CD4-positive, alpha-beta T cell (primary cell): ENCODE measurements around the gene NXPH4. TPM values are rescaled to one million over a fixed set of nuclear protein-coding genes. Genes with fewer than 3 reads are reported as not detected.

Experiments
- ATAC-seq: fragments of 200-7000 bp; cut with Tn5 transposase; one replicate; pipeline ENCODE4 v1.10.0; 2022; ENCODE audit warnings: mild to moderate bottlenecking; ENCODE audit not compliant: poor library complexity
- CTCF ChIA-PET: fragments of 350-600 bp; sonication (Branson Sonifier 250); formaldehyde crosslinking; loops from one replicate; lab custom pipeline; 2021; ENCODE audit warnings: antibody characterized with exemption, inconsistent platforms; lab: Charles Lee
- POLR2A ChIA-PET: fragments of 350-600 bp; sonication (Branson Sonifier 250); formaldehyde crosslinking; loops from one replicate; lab custom pipeline; 2021; ENCODE audit warnings: antibody characterized with exemption, inconsistent platforms; lab: Charles Lee
- DNase-seq, 14 experiments: peaks; one replicate each; pipeline ENCODE4 v3.0.0-alpha.2; 2013 to 2020; ENCODE audit warnings: mixed read lengths in 2 of 14
- H3K27ac ChIP-seq, 2 donors: one replicate each; pipeline versions ENCODE4 v1.5.1 to v1.7.0; 2013; ENCODE audit warnings: low read length in 2 of 2, low read depth in 1 of 2, mild to moderate bottlenecking in 1 of 2
- H3K27me3 ChIP-seq, 2 experiments: 1 replicate in 1 of 2; 2 replicates in 1 of 2; pipeline versions ENCODE4 v1.6.1 to v1.7.0; 2013; ENCODE audit warnings: low read length in 2 of 2, control low read depth in 1 of 2, mild to moderate bottlenecking in 1 of 2, moderate library complexity in 1 of 2; ENCODE audit not compliant: insufficient read depth in 2 of 2, control insufficient read depth in 1 of 2
- H3K36me3 ChIP-seq: one replicate; pipeline ENCODE4 v1.6.1; 2013; ENCODE audit warnings: low read length, control low read depth; ENCODE audit not compliant: insufficient read depth
- H3K4me1 ChIP-seq: one replicate; pipeline ENCODE4 v1.6.1; 2013; ENCODE audit warnings: low read length, control low read depth; ENCODE audit not compliant: insufficient read depth
- H3K4me3 ChIP-seq: one replicate; pipeline ENCODE4 v1.5.1; 2013; ENCODE audit warnings: mild to moderate bottlenecking, low read length, moderate library complexity
- H3K9me3 ChIP-seq, 2 experiments: 1 replicate in 1 of 2; 2 replicates in 1 of 2; pipeline versions ENCODE4 v1.6.1 to v1.7.0; 2013; ENCODE audit warnings: low read length in 2 of 2, mild to moderate bottlenecking in 2 of 2, control low read depth in 1 of 2, moderate library complexity in 1 of 2; ENCODE audit not compliant: control insufficient read depth in 1 of 2, insufficient read depth in 1 of 2
- H3K27ac Mint-ChIP-seq: one replicate; pipeline ENCODE4 v1.8.0; 2020; ENCODE audit warnings: mixed read lengths
- H3K27me3 Mint-ChIP-seq: one replicate; pipeline ENCODE4 v1.8.0; 2021; ENCODE audit warnings: mixed read lengths
- H3K36me3 Mint-ChIP-seq: one replicate; pipeline ENCODE4 v1.8.0; 2021; ENCODE audit warnings: low read depth, mixed read lengths
- H3K4me1 Mint-ChIP-seq: one replicate; pipeline ENCODE4 v1.8.0; 2021; ENCODE audit warnings: low read depth, mixed read lengths
- H3K4me3 Mint-ChIP-seq: one replicate; pipeline ENCODE4 v1.8.0; 2020; ENCODE audit warnings: mild to moderate bottlenecking, mixed read lengths
- H3K9me3 Mint-ChIP-seq: one replicate; pipeline ENCODE4 v1.8.0; 2020; ENCODE audit warnings: mixed read lengths
- intact Hi-C, 2 experiments: fragments of 100-400 bp; cut with DNase I in 1 of 2; cut with micrococcal nuclease in 1 of 2; formaldehyde crosslinking; loops; one replicate each; pipeline versions ENCODE4 v1.15.1 to v1.9.0; 2023 to 2025; cut with DNase I, micrococcal nuclease
- total RNA-seq, 174 experiments: library from RNA in 2 of 174; stranded (reverse) in 2 of 174; gene quantifications; one replicate each; pipeline ENCODE4 v1.2.3 and lab custom pipeline; 2021 to 2026
- TF ChIP-seq, protein P1 (sequence below): fragments of 200-600 bp; IDR thresholded peaks from one replicate; pipeline ENCODE4 v1.8.0; 2022; ENCODE audit warnings: antibody characterized with exemption, mild to moderate bottlenecking

The NXPH4 gene
- total RNA-seq, 2 experiments from 2014 or later, result not detected

DNA sequence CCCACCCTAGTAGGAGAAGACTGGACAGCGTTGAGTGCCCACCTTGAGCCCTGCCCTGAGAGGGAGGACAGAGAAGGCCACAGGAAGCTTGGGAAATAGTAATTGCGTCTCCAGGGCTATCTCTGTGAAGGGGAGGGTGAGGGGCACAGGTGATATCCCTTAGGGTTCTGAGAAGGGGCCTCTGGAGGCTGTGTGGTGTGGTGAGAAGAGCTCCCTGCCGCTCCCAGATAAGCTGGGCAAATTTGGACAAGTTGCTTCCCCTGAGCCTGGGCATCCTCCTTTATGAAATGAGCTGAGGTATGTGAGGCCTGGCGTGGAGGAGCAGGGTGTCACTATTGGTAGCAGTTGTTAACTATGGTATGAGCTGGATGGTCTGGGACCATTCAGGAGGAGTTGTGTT is 45.7 kb upstream of the NXPH4 start:
- H3K9me3 Mint-ChIP-seq, result no peaks in the 10 kb centered on the region
- no peaks in the 10 kb centered on the region for H3K27me3 Mint-ChIP-seq
- intact Hi-C loops, result no loop called here
- H3K9me3 ChIP-seq, result no peaks in the 10 kb centered on the region
- DNase-seq (no peak), ATAC-seq (no peak)
- H3K27ac ChIP-seq, result no peak overlapping the region
- no peaks in the 10 kb centered on the region for H3K27me3 ChIP-seq
- POLR2A ChIA-PET, result no interaction called here
- CTCF ChIA-PET, result no interaction called here
- H3K4me1 ChIP-seq, result no peaks in the 10 kb centered on the region
- H3K27ac Mint-ChIP-seq, result no peak overlapping the region
- no peak overlapping the region for H3K4me3 Mint-ChIP-seq
- TF ChIP-seq, protein P1, sequence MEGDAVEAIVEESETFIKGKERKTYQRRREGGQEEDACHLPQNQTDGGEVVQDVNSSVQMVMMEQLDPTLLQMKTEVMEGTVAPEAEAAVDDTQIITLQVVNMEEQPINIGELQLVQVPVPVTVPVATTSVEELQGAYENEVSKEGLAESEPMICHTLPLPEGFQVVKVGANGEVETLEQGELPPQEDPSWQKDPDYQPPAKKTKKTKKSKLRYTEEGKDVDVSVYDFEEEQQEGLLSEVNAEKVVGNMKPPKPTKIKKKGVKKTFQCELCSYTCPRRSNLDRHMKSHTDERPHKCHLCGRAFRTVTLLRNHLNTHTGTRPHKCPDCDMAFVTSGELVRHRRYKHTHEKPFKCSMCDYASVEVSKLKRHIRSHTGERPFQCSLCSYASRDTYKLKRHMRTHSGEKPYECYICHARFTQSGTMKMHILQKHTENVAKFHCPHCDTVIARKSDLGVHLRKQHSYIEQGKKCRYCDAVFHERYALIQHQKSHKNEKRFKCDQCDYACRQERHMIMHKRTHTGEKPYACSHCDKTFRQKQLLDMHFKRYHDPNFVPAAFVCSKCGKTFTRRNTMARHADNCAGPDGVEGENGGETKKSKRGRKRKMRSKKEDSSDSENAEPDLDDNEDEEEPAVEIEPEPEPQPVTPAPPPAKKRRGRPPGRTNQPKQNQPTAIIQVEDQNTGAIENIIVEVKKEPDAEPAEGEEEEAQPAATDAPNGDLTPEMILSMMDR, result no peak
- H3K36me3 ChIP-seq, result no peaks in the 10 kb centered on the region
- no peaks in the 10 kb centered on the region for H3K36me3 Mint-ChIP-seq
- H3K4me3 ChIP-seq, result no peak overlapping the region
- no peaks in the 10 kb centered on the region for H3K4me1 Mint-ChIP-seq

DNA sequence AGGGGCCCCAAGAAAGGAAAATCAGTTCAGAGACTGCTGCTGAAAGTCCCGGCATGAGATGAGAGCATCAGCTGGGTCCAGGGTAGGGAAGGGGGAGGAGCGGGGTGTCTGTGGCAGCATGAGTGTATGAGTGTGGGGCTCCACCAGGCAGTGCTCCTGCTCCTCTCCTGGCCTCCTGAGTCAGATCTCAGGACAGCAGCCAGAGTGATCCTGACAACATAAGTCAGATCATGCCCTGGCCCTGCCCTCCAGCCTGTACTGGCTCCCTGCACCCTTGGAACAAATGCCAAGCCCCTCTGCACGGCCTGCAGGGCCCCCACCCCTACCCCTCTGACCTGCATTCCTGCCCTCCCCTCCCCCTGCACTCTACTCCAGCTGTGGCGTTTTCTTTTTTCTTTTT is 44.9 kb upstream of the NXPH4 start:
- POLR2A ChIA-PET, result no interaction called here
- no peaks in the 10 kb centered on the region for H3K27me3 ChIP-seq
- Mint-ChIP-seq H3K27me3 (no peaks in the 10 kb centered on the region), H3K36me3 (no peaks in the 10 kb centered on the region), H3K9me3 (no peaks in the 10 kb centered on the region), H3K4me3 (no peak overlapping the region), H3K4me1 (no peaks in the 10 kb centered on the region), H3K27ac (no peak overlapping the region)
- CTCF ChIA-PET, result no interaction called here
- TF ChIP-seq, protein P1, result no peak
- intact Hi-C loops, result loop anchor here in 1 of 2 experiments (2.0 kb wide), 1 partner anchor 47 kb away; no protein-coding TSS in a partner anchor
- H3K36me3 ChIP-seq, result no peaks in the 10 kb centered on the region
- no peak overlapping the region for H3K27ac ChIP-seq
- no peaks in the 10 kb centered on the region for H3K9me3 ChIP-seq
- ATAC-seq (no peak), DNase-seq (no peak)
- no peaks in the 10 kb centered on the region for H3K4me1 ChIP-seq
- no peak overlapping the region for H3K4me3 ChIP-seq

DNA sequence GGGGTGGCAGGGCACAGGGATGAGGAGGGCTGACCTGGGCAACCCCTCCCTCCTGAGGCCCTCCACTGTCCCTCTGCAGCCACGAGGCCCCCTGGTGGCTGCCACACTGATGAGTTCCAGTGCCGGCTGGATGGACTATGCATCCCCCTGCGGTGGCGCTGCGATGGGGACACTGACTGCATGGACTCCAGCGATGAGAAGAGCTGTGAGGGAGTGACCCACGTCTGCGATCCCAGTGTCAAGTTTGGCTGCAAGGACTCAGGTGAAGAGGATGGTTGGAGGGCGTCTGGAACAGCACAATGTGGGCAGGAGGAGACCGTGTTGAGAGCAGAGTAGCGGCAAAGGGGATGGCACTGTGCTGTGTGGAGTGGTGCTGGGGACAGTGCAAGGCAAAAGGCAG is 43.5 kb upstream of the NXPH4 start:
- no peaks in the 10 kb centered on the region for H3K4me1 Mint-ChIP-seq
- no peaks in the 10 kb centered on the region for H3K36me3 Mint-ChIP-seq
- Histone ChIP-seq H3K27me3 (no peaks in the 10 kb centered on the region), H3K4me3 (no peak overlapping the region), H3K4me1 (no peaks in the 10 kb centered on the region), H3K27ac (no peak overlapping the region), H3K36me3 (no peaks in the 10 kb centered on the region), H3K9me3 (no peaks in the 10 kb centered on the region)
- CTCF ChIA-PET, result interaction anchor here (1.0 to 2.0 kb wide), 4 partner anchors 10 to 103 kb away, joined by 4 to 9 read pairs (median 4); no protein-coding TSS in a partner anchor
- POLR2A ChIA-PET, result no interaction called here
- intact Hi-C loops, result loop anchor here (1.0 to 2.0 kb wide), 2 partner anchors 48 to 49 kb away; no protein-coding TSS in a partner anchor
- no peaks in the 10 kb centered on the region for H3K27me3 Mint-ChIP-seq
- H3K27ac Mint-ChIP-seq, result no peak overlapping the region
- DNase-seq, result peak in 6 of 14 experiments; percentile 9 to 45 (median 23)
- no peaks in the 10 kb centered on the region for H3K9me3 Mint-ChIP-seq
- ATAC-seq, result no peak
- TF ChIP-seq, protein P1, result peak; percentile 54
- H3K4me3 Mint-ChIP-seq, result no peak overlapping the region
